Neural cell (in vitro differentiated cells): Measurements from ENCODE around the gene NEK2.

ENCODE experiments used
- EZH2 ChIP-seq: fragments of 200-600, 300-800 bp; shearing (Covaris generic), sonication (generic); IDR thresholded peaks from 2 replicates; pipeline ENCODE4 v1.6.1; 2014; ENCODE audit warnings: antibody characterized with exemption, low read length, borderline replicate concordance, mild to moderate bottlenecking; ENCODE audit not compliant: insufficient read depth, poor library complexity, severe bottlenecking
- MXI1 ChIP-seq: fragments of 450-650 bp; conservative IDR thresholded peaks from 2 replicates; pipeline ENCODE4 v1.6.1; 2014; ENCODE audit warnings: antibody characterized with exemption, mild to moderate bottlenecking; ENCODE audit not compliant: poor library complexity, severe bottlenecking
- POLR2AphosphoS5 ChIP-seq: IDR thresholded peaks from 2 replicates; pipeline ENCODE4 v1.6.1; 2012
- TF ChIP-seq, protein P1 (sequence below): fragments of 450-650 bp; IDR thresholded peaks from 2 replicates; pipeline ENCODE4 v1.5.1; 2014; ENCODE audit warnings: antibody characterized with exemption, mild to moderate bottlenecking, moderate library complexity; ENCODE audit not compliant: poor library complexity, severe bottlenecking

GRCh38 chr1:211623515-211623914 lies 51.9 kb downstream of the NEK2 start:
- no peak for TF ChIP-seq EZH2
- TF ChIP-seq, protein P1, sequence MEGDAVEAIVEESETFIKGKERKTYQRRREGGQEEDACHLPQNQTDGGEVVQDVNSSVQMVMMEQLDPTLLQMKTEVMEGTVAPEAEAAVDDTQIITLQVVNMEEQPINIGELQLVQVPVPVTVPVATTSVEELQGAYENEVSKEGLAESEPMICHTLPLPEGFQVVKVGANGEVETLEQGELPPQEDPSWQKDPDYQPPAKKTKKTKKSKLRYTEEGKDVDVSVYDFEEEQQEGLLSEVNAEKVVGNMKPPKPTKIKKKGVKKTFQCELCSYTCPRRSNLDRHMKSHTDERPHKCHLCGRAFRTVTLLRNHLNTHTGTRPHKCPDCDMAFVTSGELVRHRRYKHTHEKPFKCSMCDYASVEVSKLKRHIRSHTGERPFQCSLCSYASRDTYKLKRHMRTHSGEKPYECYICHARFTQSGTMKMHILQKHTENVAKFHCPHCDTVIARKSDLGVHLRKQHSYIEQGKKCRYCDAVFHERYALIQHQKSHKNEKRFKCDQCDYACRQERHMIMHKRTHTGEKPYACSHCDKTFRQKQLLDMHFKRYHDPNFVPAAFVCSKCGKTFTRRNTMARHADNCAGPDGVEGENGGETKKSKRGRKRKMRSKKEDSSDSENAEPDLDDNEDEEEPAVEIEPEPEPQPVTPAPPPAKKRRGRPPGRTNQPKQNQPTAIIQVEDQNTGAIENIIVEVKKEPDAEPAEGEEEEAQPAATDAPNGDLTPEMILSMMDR = no peak
- TF ChIP-seq POLR2AphosphoS5 = no peak
- TF ChIP-seq MXI1 = no peak
